GM19023 (cell line): ENCODE measurements around the gene TNIK.

ENCODE experiments used
- ATAC-seq: cut with Tn5 transposase; IDR thresholded peaks from one replicate; pipeline ENCODE4 v1.9.1; 2021; ENCODE audit warnings: mild to moderate bottlenecking, moderate library complexity; ENCODE audit not compliant: unreplicated experiment

TNIK gene

GRCh38 chr3:171345107-171345843 is 114.9 kb downstream of the TNIK start:
- ATAC-seq = no peak

GRCh38 chr3:171343693-171344092 is 116.5 kb downstream of the TNIK start:
- no peak for ATAC-seq

GRCh38 chr3:171342783-171343420 is 117.3 kb downstream of the TNIK start:
- no peak for ATAC-seq

GRCh38 chr3:171342200-171342599 is 118.0 kb downstream of the TNIK start:
- no peak for ATAC-seq

- ATAC-seq = no peak
Measured at GRCh38 chr3:171340434-171340833, 119.8 kb downstream of the TNIK start.

- no peak for ATAC-seq
Measured at GRCh38 chr3:171339598-171339997, 120.6 kb downstream of the TNIK start.

- ATAC-seq = no peak
Measured at GRCh38 chr3:171336406-171336805, 123.8 kb downstream of the TNIK start.

GRCh38 chr3:171335559-171335958 is 124.6 kb downstream of the TNIK start:
- ATAC-seq = no peak

GRCh38 chr3:171334465-171334811 is 125.8 kb downstream of the TNIK start:
- ATAC-seq = no peak

- ATAC-seq = no peak
Measured at GRCh38 chr3:171333784-171334464, 126.3 kb downstream of the TNIK start.

- ATAC-seq = no peak
Measured at GRCh38 chr3:171330938-171331337, 129.3 kb downstream of the TNIK start.

GRCh38 chr3:171329746-171330145 is 130.5 kb downstream of the TNIK start:
- no peak for ATAC-seq

GRCh38 chr3:171328419-171329082 is 131.7 kb downstream of the TNIK start:
- ATAC-seq = no peak

- no peak for ATAC-seq
Measured at GRCh38 chr3:171327441-171328174, 132.6 kb downstream of the TNIK start.

GRCh38 chr3:171326717-171327440 is 133.3 kb downstream of the TNIK start:
- no peak for ATAC-seq

GRCh38 chr3:171323938-171324536 is 136.2 kb downstream of the TNIK start:
- ATAC-seq = no peak

GRCh38 chr3:171321559-171322360 is 138.4 kb downstream of the TNIK start:
- no peak for ATAC-seq

GRCh38 chr3:171320750-171321558 is 139.3 kb downstream of the TNIK start:
- ATAC-seq = no peak
